Measurements from ENCODE around the gene TAF6L. TPM values are rescaled to one million over a fixed set of nuclear protein-coding genes. Genes with fewer than 3 reads are reported as not detected.

TAF6L gene
- total RNA-seq, 1 experiment from 2014 or later, result 42.1 TPM

DNA sequence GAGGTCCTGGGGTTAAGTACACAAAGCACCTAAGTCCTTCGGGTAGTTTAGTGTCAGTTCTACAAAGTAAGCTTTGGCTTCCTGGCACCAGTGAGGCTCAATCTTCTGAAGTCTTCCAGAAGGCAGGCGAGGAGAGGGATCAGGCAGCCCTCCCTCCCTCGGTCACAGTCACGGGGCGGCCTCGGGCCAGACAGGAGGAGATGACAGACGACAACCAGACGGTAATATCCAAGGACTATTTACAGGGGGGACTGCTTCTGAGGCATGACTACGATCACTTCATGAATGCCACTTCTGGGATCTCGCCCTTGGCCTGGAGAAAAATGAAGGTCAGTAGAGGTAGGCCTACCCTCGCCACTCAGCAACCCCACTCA is 21.0 kb downstream of the TAF6L start (continued):
- TF ChIP-seq, protein P1, sequence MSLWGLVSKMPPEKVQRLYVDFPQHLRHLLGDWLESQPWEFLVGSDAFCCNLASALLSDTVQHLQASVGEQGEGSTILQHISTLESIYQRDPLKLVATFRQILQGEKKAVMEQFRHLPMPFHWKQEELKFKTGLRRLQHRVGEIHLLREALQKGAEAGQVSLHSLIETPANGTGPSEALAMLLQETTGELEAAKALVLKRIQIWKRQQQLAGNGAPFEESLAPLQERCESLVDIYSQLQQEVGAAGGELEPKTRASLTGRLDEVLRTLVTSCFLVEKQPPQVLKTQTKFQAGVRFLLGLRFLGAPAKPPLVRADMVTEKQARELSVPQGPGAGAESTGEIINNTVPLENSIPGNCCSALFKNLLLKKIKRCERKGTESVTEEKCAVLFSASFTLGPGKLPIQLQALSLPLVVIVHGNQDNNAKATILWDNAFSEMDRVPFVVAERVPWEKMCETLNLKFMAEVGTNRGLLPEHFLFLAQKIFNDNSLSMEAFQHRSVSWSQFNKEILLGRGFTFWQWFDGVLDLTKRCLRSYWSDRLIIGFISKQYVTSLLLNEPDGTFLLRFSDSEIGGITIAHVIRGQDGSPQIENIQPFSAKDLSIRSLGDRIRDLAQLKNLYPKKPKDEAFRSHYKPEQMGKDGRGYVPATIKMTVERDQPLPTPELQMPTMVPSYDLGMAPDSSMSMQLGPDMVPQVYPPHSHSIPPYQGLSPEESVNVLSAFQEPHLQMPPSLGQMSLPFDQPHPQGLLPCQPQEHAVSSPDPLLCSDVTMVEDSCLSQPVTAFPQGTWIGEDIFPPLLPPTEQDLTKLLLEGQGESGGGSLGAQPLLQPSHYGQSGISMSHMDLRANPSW (CRISPR knock-in tag; conservative IDR thresholded peaks at IDR 0.05; ENCODE audit: low read depth), result no peak
- TF ChIP-seq KAT7 (CRISPR knock-in tag; IDR thresholded peaks at IDR 0.05; ENCODE audit: borderline replicate concordance) (no peak), ZNF416 (CRISPR knock-in tag; IDR thresholded peaks at IDR 0.05) (no peak), ATF6 (CRISPR knock-in tag; IDR thresholded peaks at IDR 0.05) (no peak), ZNF138 (CRISPR knock-in tag; conservative IDR thresholded peaks at IDR 0.05) (no peak), CDX4 (CRISPR knock-in tag; IDR thresholded peaks at IDR 0.05; ENCODE audit: borderline replicate concordance) (no peak), GTF2I (CRISPR knock-in tag; conservative IDR thresholded peaks at IDR 0.05) (no peak), TCF7 (CRISPR knock-in tag; IDR thresholded peaks at IDR 0.05; ENCODE audit: low read depth) (no peak), FOXJ3 (CRISPR knock-in tag; IDR thresholded peaks at IDR 0.05; ENCODE audit: borderline replicate concordance) (no peak), CBFB (CRISPR knock-in tag; IDR thresholded peaks at IDR 0.05; ENCODE audit: low read depth) (no peak)
- TF ChIP-seq, protein P2, sequence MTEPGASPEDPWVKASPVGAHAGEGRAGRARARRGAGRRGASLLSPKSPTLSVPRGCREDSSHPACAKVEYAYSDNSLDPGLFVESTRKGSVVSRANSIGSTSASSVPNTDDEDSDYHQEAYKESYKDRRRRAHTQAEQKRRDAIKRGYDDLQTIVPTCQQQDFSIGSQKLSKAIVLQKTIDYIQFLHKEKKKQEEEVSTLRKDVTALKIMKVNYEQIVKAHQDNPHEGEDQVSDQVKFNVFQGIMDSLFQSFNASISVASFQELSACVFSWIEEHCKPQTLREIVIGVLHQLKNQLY (CRISPR knock-in tag; IDR thresholded peaks at IDR 0.05), result no peak
- TF ChIP-seq, protein P3, sequence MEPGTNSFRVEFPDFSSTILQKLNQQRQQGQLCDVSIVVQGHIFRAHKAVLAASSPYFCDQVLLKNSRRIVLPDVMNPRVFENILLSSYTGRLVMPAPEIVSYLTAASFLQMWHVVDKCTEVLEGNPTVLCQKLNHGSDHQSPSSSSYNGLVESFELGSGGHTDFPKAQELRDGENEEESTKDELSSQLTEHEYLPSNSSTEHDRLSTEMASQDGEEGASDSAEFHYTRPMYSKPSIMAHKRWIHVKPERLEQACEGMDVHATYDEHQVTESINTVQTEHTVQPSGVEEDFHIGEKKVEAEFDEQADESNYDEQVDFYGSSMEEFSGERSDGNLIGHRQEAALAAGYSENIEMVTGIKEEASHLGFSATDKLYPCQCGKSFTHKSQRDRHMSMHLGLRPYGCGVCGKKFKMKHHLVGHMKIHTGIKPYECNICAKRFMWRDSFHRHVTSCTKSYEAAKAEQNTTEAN (CRISPR knock-in tag; IDR thresholded peaks at IDR 0.05), result no peak

DNA sequence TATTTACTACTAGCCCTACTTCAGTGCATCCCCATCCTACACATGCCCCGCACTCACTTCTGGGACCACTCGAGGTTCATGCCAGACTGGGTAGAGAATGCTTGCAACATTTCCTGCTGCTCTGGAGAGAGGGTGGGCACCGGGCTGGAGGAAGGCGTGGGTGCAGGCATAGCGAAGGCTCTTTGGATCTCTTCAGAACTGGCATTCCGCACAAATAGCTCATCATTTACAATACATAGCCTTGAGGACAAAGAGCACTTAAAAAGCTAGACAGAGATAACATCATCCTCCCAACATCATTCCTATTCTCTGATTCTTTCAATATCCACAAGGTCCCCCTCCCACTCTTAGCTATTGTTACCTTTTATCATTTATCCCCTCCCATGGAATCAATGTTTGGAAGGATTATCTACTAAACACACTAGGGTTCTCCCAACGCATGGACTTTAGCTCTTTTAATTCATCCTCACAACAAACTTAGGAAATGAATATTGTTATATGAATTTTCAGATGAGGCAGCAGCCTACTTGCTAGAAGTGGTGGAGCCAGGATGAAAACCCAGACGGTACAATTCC is 23.1 kb downstream of the TAF6L start:
- Mint-ChIP-seq H3K4me1 (peaks cover 18% of the 10 kb centered on the region), H3K4me3 (no peak overlapping the region), H3K36me3 (peaks cover 73% of the 10 kb centered on the region), H3K9me3 (no peaks in the 10 kb centered on the region), H3K27ac (no peak overlapping the region), H3K27me3 (ENCODE audit: low read depth) (no peaks in the 10 kb centered on the region)
- ATAC-seq (no peak), DNase-seq (ENCODE audit: low spot score) (no peak)
- CTCF ChIA-PET, result interaction anchor here (0.6 to 1.0 kb wide), 2 partner anchors 90 to 175 kb away, joined by 3 read pairs; no protein-coding TSS in a partner anchor
- POLR2A ChIA-PET, result interaction anchor here (1.0 kb wide), 1 partner anchor 38 kb away, joined by 3 read pairs; the partner anchor contains the start of gene STX5
- no peak for TF ChIP-seq FOXP4 (CRISPR knock-in tag; IDR thresholded peaks at IDR 0.05)
- no peak for TF ChIP-seq CDX4 (CRISPR knock-in tag; IDR thresholded peaks at IDR 0.05; ENCODE audit: borderline replicate concordance)
- TF ChIP-seq, protein P4, sequence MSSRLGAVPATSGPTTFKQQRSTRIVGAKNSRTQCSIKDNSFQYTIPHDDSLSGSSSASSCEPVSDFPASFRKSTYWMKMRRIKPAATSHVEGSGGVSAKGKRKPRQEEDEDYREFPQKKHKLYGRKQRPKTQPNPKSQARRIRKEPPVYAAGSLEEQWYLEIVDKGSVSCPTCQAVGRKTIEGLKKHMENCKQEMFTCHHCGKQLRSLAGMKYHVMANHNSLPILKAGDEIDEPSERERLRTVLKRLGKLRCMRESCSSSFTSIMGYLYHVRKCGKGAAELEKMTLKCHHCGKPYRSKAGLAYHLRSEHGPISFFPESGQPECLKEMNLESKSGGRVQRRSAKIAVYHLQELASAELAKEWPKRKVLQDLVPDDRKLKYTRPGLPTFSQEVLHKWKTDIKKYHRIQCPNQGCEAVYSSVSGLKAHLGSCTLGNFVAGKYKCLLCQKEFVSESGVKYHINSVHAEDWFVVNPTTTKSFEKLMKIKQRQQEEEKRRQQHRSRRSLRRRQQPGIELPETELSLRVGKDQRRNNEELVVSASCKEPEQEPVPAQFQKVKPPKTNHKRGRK (CRISPR knock-in tag; IDR thresholded peaks at IDR 0.05; ENCODE audit: borderline replicate concordance), result no peak
- TF ChIP-seq FOXP1 (CRISPR knock-in tag; IDR thresholded peaks at IDR 0.05; ENCODE audit: borderline replicate concordance), result no peak
- TF ChIP-seq, protein P5, sequence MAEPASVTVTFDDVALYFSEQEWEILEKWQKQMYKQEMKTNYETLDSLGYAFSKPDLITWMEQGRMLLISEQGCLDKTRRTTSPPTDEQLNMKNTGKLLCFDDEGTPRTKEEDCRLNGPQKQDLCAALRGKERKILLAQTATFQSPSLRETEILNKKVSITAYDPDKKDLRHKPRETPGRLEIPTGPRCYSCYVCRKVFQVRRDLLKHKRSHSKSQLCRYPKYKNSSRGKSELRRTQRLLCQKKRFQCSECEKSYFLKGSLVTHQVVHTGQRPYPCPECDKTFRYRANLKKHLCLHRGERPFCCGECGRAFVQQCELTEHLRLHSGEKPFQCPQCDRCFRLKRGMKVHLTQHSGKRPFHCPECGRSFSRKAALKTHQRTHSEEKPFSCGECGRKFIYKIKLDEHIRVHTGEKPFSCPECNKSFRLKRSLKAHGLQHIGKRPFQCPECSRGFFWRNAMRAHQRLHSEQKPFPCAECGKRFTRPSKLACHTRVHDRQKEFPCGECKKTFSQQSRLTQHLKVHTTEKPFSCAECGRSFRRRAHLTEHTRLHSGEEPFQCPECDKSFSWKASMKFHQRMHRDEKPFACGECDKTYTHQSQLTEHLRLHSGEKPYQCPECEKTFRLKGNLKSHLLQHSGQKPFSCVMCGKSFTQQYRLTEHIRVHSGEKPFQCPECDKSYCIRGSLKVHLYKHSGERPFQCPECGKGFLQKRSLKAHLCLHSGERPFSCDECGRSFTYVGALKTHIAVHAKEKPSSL (CRISPR knock-in tag; conservative IDR thresholded peaks at IDR 0.05), result no peak
- TF ChIP-seq ELF4 (CRISPR knock-in tag; IDR thresholded peaks at IDR 0.05; ENCODE audit: low read depth), result no peak
- TF ChIP-seq, protein P6, sequence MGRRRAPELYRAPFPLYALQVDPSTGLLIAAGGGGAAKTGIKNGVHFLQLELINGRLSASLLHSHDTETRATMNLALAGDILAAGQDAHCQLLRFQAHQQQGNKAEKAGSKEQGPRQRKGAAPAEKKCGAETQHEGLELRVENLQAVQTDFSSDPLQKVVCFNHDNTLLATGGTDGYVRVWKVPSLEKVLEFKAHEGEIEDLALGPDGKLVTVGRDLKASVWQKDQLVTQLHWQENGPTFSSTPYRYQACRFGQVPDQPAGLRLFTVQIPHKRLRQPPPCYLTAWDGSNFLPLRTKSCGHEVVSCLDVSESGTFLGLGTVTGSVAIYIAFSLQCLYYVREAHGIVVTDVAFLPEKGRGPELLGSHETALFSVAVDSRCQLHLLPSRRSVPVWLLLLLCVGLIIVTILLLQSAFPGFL (CRISPR knock-in tag; IDR thresholded peaks at IDR 0.05; ENCODE audit: borderline replicate concordance), result no peak
- no peak for TF ChIP-seq SP1 (CRISPR knock-in tag; conservative IDR thresholded peaks at IDR 0.05)
- no peak for TF ChIP-seq TCF7 (CRISPR knock-in tag; IDR thresholded peaks at IDR 0.05; ENCODE audit: low read depth)

Measured in WTC11 (cell line).